Inflammatory macrophage treated with lipopolysaccharide for 1 hour (primary cell): ENCODE data around the gene TMBIM1.

Experiments used
- DNase-seq, 2 donors: peaks; one replicate each; pipeline ENCODE4 v3.0.0-alpha.2; 2020 to 2022

Gene TMBIM1

GRCh38 chr2:218253232-218253625 is 39.1 kb downstream of the TMBIM1 start:
- no peak for DNase-seq

GRCh38 chr2:218252509-218253231 is 39.6 kb downstream of the TMBIM1 start:
- peak; percentile 66 to 69 for DNase-seq

GRCh38 chr2:218249691-218250090 is 42.6 kb downstream of the TMBIM1 start:
- DNase-seq = peak in 1 of 2 donors; percentile 21

GRCh38 chr2:218245214-218245613 is 47.1 kb downstream of the TMBIM1 start:
- no peak for DNase-seq

- DNase-seq = no peak
Observed at GRCh38 chr2:218244665-218245064, 47.6 kb downstream of the TMBIM1 start.

- DNase-seq = no peak
Observed at GRCh38 chr2:218244204-218244603, 48.1 kb downstream of the TMBIM1 start.

- DNase-seq = peak in 1 of 2 donors; percentile 36
Observed at GRCh38 chr2:218238887-218239286, 53.4 kb downstream of the TMBIM1 start.

- no peak for DNase-seq
Observed at GRCh38 chr2:218236829-218237228, 55.5 kb downstream of the TMBIM1 start.

- no peak for DNase-seq
Observed at GRCh38 chr2:218235017-218235416, 57.3 kb downstream of the TMBIM1 start.

- no peak for DNase-seq
Observed at GRCh38 chr2:218234521-218234920, 57.8 kb downstream of the TMBIM1 start.

GRCh38 chr2:218233543-218233942 is 58.8 kb downstream of the TMBIM1 start:
- DNase-seq = no peak

GRCh38 chr2:218230882-218231281 is 61.4 kb downstream of the TMBIM1 start:
- peak; percentile 48 to 53 for DNase-seq

GRCh38 chr2:218229851-218230250 is 62.5 kb downstream of the TMBIM1 start:
- DNase-seq = no peak

GRCh38 chr2:218229239-218229638 is 63.1 kb downstream of the TMBIM1 start:
- peak; percentile 83 to 84 for DNase-seq

- DNase-seq = peak in 1 of 2 donors; percentile 43
Observed at GRCh38 chr2:218228366-218229090, 63.8 kb downstream of the TMBIM1 start.

- no peak for DNase-seq
Observed at GRCh38 chr2:218226903-218227302, 65.4 kb downstream of the TMBIM1 start.
